Lower lobe of right lung (tissue), 2 donors: Measurements from ENCODE around the gene GPR150. TPM values are rescaled to one million over a fixed set of nuclear protein-coding genes. Genes with fewer than 3 reads are reported as not detected.

Experiments used
- ATAC-seq, 2 donors: fragments of 200-7000 bp; cut with Tn5 transposase; one replicate each; pipeline ENCODE4 v1.9.1; 2020 to 2022; ENCODE audit warnings: mild to moderate bottlenecking in 2 of 2, moderate library complexity in 2 of 2
- DNase-seq: peaks from one replicate; pipeline ENCODE4 v3.0.0-alpha.2; 2020
- H3K27ac ChIP-seq: fragments of 200-600 bp; one replicate; pipeline ENCODE4 v1.8.0; 2022
- H3K27me3 ChIP-seq: fragments of 200-600 bp; one replicate; pipeline ENCODE4 v1.8.0; 2022; ENCODE audit warnings: low read depth
- H3K36me3 ChIP-seq: fragments of 200-600 bp; one replicate; pipeline ENCODE4 v1.8.0; 2022; ENCODE audit warnings: mild to moderate bottlenecking
- H3K4me1 ChIP-seq: fragments of 200-600 bp; one replicate; pipeline ENCODE4 v1.8.0; 2022
- H3K4me3 ChIP-seq: fragments of 200-600 bp; one replicate; pipeline ENCODE4 v1.8.0; 2022; ENCODE audit warnings: mild to moderate bottlenecking
- H3K9me3 ChIP-seq: fragments of 200-600 bp; one replicate; pipeline ENCODE4 v1.8.0; 2022
- CTCF ChIP-seq: fragments of 200-600 bp; IDR thresholded peaks from one replicate; pipeline ENCODE4 v1.8.0; 2022; ENCODE audit warnings: antibody characterized with exemption, mild to moderate bottlenecking
- intact Hi-C: fragments of 100-400 bp; cut with DNase I; formaldehyde crosslinking; loops from one replicate; pipeline ENCODE4 v1.11.0; 2022
- total RNA-seq: library from RNA; stranded (reverse); fragmentation: NEBNext Ultra II Directional; extraction: Animal tissue kit (Norgen Biotek cat#: 25700); gene quantifications from one replicate; pipeline ENCODE4 v1.2.1, GENCODE V29; 2021
- donor health status: DM: no; HTN: yes; CAD: no; lungs with severe emphysema.

The GPR150 gene
- total RNA-seq, 1 donor from 2014 or later: 0.18 TPM

- ATAC-seq (no peak), DNase-seq (no peak)
- H3K27me3 ChIP-seq: no peaks in the 10 kb centered on the region
- no peaks in the 10 kb centered on the region for H3K36me3 ChIP-seq
- no peaks in the 10 kb centered on the region for H3K9me3 ChIP-seq
- intact Hi-C loops: no loop called here
- H3K4me3 ChIP-seq: no peak overlapping the region
- no peak for TF ChIP-seq CTCF
- H3K27ac ChIP-seq: no peak overlapping the region
- H3K4me1 ChIP-seq: peaks cover 2% of the 10 kb centered on the region
Observed at GRCh38 chr5:95652849-95653248, 33.0 kb downstream of the GPR150 start.

- H3K4me1 ChIP-seq: no peaks in the 10 kb centered on the region
- no peak overlapping the region for H3K4me3 ChIP-seq
- ATAC-seq (no peak), DNase-seq (no peak)
- H3K9me3 ChIP-seq: no peaks in the 10 kb centered on the region
- H3K27ac ChIP-seq: no peak overlapping the region
- H3K27me3 ChIP-seq: no peaks in the 10 kb centered on the region
- no peak for TF ChIP-seq CTCF
- intact Hi-C loops: no loop called here
- no peaks in the 10 kb centered on the region for H3K36me3 ChIP-seq
Observed at GRCh38 chr5:95654196-95654595, 34.3 kb downstream of the GPR150 start.

GRCh38 chr5:95655575-95655974, 35.7 kb downstream of the GPR150 start:
- no peak for ATAC-seq

GRCh38 chr5:95660060-95660459, 40.2 kb downstream of the GPR150 start:
- Histone ChIP-seq H3K4me3 (no peak overlapping the region), H3K27ac (no peak overlapping the region), H3K9me3 (no peaks in the 10 kb centered on the region), H3K27me3 (no peaks in the 10 kb centered on the region), H3K4me1 (peaks cover 8% of the 10 kb centered on the region), H3K36me3 (no peaks in the 10 kb centered on the region)
- intact Hi-C loops: no loop called here
- DNase-seq (no peak), ATAC-seq (no peak)
- TF ChIP-seq CTCF: no peak

More at GRCh38 chr5:95655575-95655974, 35.7 kb downstream of the GPR150 start:
- no peak for TF ChIP-seq CTCF
- H3K36me3 ChIP-seq: no peaks in the 10 kb centered on the region
- intact Hi-C loops: no loop called here
- no peak for DNase-seq
- H3K4me1 ChIP-seq: no peaks in the 10 kb centered on the region
- no peaks in the 10 kb centered on the region for H3K9me3 ChIP-seq
- no peak overlapping the region for H3K4me3 ChIP-seq
- no peak overlapping the region for H3K27ac ChIP-seq
- no peaks in the 10 kb centered on the region for H3K27me3 ChIP-seq

- intact Hi-C loops: no loop called here
- no peak for TF ChIP-seq CTCF
- Histone ChIP-seq H3K9me3 (no peaks in the 10 kb centered on the region), H3K4me1 (peaks cover 8% of the 10 kb centered on the region), H3K36me3 (no peaks in the 10 kb centered on the region), H3K4me3 (no peak overlapping the region), H3K27ac (no peak overlapping the region), H3K27me3 (no peaks in the 10 kb centered on the region)
- DNase-seq (no peak), ATAC-seq (no peak)
Observed at GRCh38 chr5:95662946-95663345, 43.1 kb downstream of the GPR150 start.
